Tibial artery (tissue), 4 donors: ENCODE results near the gene MGMT.

Source experiments
- DNase-seq, 2 donors: peaks; one replicate each; pipeline ENCODE4 v3.0.0-alpha.2; 2019
- H3K27ac ChIP-seq, 2 donors: fragments of 200-600 bp; sonication (generic) in 1 of 2; 1 replicate in 1 of 2; 2 replicates in 1 of 2; pipeline ENCODE4 v1.5.1; 2018 to 2019; ENCODE audit warnings: mild to moderate bottlenecking in 1 of 2
- H3K27me3 ChIP-seq, 2 donors: fragments of 200-600 bp; sonication (generic) in 1 of 2; one replicate each; pipeline versions ENCODE4 v1.5.1 to v1.6.0; 2016 to 2019
- H3K36me3 ChIP-seq, 3 donors: fragments of 200-600 bp; sonication (generic) in 2 of 3; one replicate each; pipeline ENCODE4 v1.5.1; 2016 to 2019; ENCODE audit warnings: mild to moderate bottlenecking in 2 of 3
- H3K4me1 ChIP-seq, 4 donors: fragments of 200-600 bp; sonication (generic) in 2 of 4; 1 replicate in 3 of 4; 2 replicates in 1 of 4; pipeline ENCODE4 v1.5.1; 2016 to 2019
- H3K4me3 ChIP-seq, 2 donors: fragments of 200-600 bp; sonication (generic) in 1 of 2; 1 replicate in 1 of 2; 2 replicates in 1 of 2; pipeline ENCODE4 v1.5.1; 2018 to 2019; ENCODE audit warnings: mild to moderate bottlenecking in 2 of 2
- H3K9me3 ChIP-seq, 3 donors: fragments of 200-600 bp; sonication (generic) in 1 of 3; one replicate each; pipeline ENCODE4 v1.5.1; 2016 to 2019
- CTCF ChIP-seq, 2 experiments: fragments of 200-600 bp in 1 of 2; fragments of 450-650 bp in 1 of 2; IDR thresholded peaks; one replicate each; pipeline ENCODE4 v1.5.1; 2017 to 2019; ENCODE audit warnings: antibody characterized with exemption in 2 of 2, mild to moderate bottlenecking in 1 of 2, moderate library complexity in 1 of 2
- intact Hi-C: fragments of 100-400 bp; cut with DNase I; formaldehyde crosslinking; loops from one replicate; pipeline ENCODE4 v1.15.0; 2023; ENCODE audit warnings: low total_unique reads

The MGMT gene

GRCh38 chr10:129628823-129629222 is 161.8 kb downstream of the MGMT start:
- Histone ChIP-seq H3K4me1 (peaks cover 0 to 22% (median 6%) of the 10 kb centered on the region in 4 donors), H3K27ac (no peak overlapping the region), H3K4me3 (no peak overlapping the region), H3K9me3 (no peaks in the 10 kb centered on the region), H3K36me3 (no peaks in the 10 kb centered on the region), H3K27me3 (no peaks in the 10 kb centered on the region)
- DNase-seq = no peak
- TF ChIP-seq CTCF (IDR thresholded peaks at IDR 0.05) = no peak
- intact Hi-C loops = no loop called here

GRCh38 chr10:129629911-129630310 is 162.9 kb downstream of the MGMT start:
- DNase-seq = no peak
- Histone ChIP-seq H3K36me3 (no peaks in the 10 kb centered on the region), H3K4me1 (peaks cover 0 to 22% (median 6%) of the 10 kb centered on the region in 4 donors), H3K27me3 (no peaks in the 10 kb centered on the region), H3K27ac (no peak overlapping the region), H3K9me3 (peaks cover 0 to 5% (median 0%) of the 10 kb centered on the region in 3 donors), H3K4me3 (no peak overlapping the region)
- intact Hi-C loops = no loop called here
- TF ChIP-seq CTCF (IDR thresholded peaks at IDR 0.05) = no peak

- no peak for TF ChIP-seq CTCF (IDR thresholded peaks at IDR 0.05)
- H3K27ac ChIP-seq = no peak overlapping the region
- H3K9me3 ChIP-seq = peaks cover 0 to 5% (median 0%) of the 10 kb centered on the region in 3 donors
- H3K4me1 ChIP-seq = peaks cover 0 to 22% (median 6%) of the 10 kb centered on the region in 4 donors
- H3K4me3 ChIP-seq = no peak overlapping the region
- H3K27me3 ChIP-seq = no peaks in the 10 kb centered on the region
- intact Hi-C loops = no loop called here
- DNase-seq = no peak
- H3K36me3 ChIP-seq = no peaks in the 10 kb centered on the region
These were observed 164.0 kb downstream of the MGMT start for GRCh38 chr10:129631006-129631405.

- DNase-seq = no peak
- intact Hi-C loops = no loop called here
- H3K4me1 ChIP-seq = peaks cover 0 to 18% (median 5%) of the 10 kb centered on the region in 4 donors
- no peak overlapping the region for H3K4me3 ChIP-seq
- TF ChIP-seq CTCF (IDR thresholded peaks at IDR 0.05) = no peak
- H3K9me3 ChIP-seq = peaks cover 0 to 5% (median 0%) of the 10 kb centered on the region in 3 donors
- H3K27me3 ChIP-seq = no peaks in the 10 kb centered on the region
- H3K27ac ChIP-seq = no peak overlapping the region
- H3K36me3 ChIP-seq = no peaks in the 10 kb centered on the region
These were observed 165.0 kb downstream of the MGMT start for GRCh38 chr10:129631870-129632623.

GRCh38 chr10:129637010-129637409 is 170.0 kb downstream of the MGMT start:
- no peak for DNase-seq
- Histone ChIP-seq H3K4me1 (no peaks in the 10 kb centered on the region), H3K27me3 (no peaks in the 10 kb centered on the region), H3K36me3 (no peaks in the 10 kb centered on the region), H3K9me3 (peaks cover 0 to 5% (median 0%) of the 10 kb centered on the region in 3 donors), H3K27ac (no peak overlapping the region), H3K4me3 (no peak overlapping the region)
- intact Hi-C loops = no loop called here
- TF ChIP-seq CTCF (IDR thresholded peaks at IDR 0.05) = no peak
